IMR-90 (cell line): Measurements from ENCODE around the gene ADH1A. TPM values are rescaled to one million over a fixed set of nuclear protein-coding genes. Genes with fewer than 3 reads are reported as not detected.

ENCODE experiments used
- ATAC-seq: fragments of 200-7000 bp; cut with Tn5 transposase; 2 replicates; pipeline ENCODE4 v1.9.1; 2020; ENCODE audit warnings: low read depth, mild to moderate bottlenecking, moderate library complexity
- BruUV-seq: library from RNA; stranded (reverse); fragments of 400-500 nt; replicated peaks from 2 replicates; lab custom pipeline; 2021; lab: Mats Ljungman, UMichigan
- CTCF ChIA-PET: fragments of 300-600 bp; formaldehyde crosslinking; extraction: SDS; loops from one replicate; lab custom pipeline; 2021; ENCODE audit warnings: antibody characterized with exemption; lab: Yijun Ruan, JAX
- POLR2A ChIA-PET: fragments of 300-600 bp; sonication (Branson Sonifier 250); formaldehyde crosslinking; loops from one replicate; lab custom pipeline; 2022; ENCODE audit warnings: antibody characterized with exemption; ENCODE audit not compliant: unreplicated experiment; lab: Charles Lee
- DNase-seq: peaks from one replicate; pipeline ENCODE4 v3.0.0; 2013
- H2AFZ ChIP-seq: replicated peaks from 2 replicates; pipeline ENCODE3; 2013; ENCODE audit warnings: low read length, mild to moderate bottlenecking; ENCODE audit not compliant: poor library complexity
- H2AK5ac ChIP-seq: 2 replicates; pipeline ENCODE4 v1.6.1; 2013; ENCODE audit warnings: low read depth, low read length, inconsistent platforms
- H2AK9ac ChIP-seq: replicated peaks from 2 replicates; pipeline ENCODE3; 2013; ENCODE audit warnings: mild to moderate bottlenecking, low read depth, low read length, moderate library complexity; ENCODE audit not compliant: poor library complexity
- H2BK120ac ChIP-seq: 2 replicates; pipeline ENCODE4 v1.6.1; 2013; ENCODE audit warnings: low read depth, low read length, inconsistent platforms
- H2BK15ac ChIP-seq: 3 replicates; pipeline ENCODE4 v1.6.1; 2013; ENCODE audit warnings: low read depth, low read length, inconsistent platforms
- H2BK20ac ChIP-seq: 2 replicates; pipeline ENCODE4 v1.6.1; 2013; ENCODE audit warnings: low read depth, mild to moderate bottlenecking, inconsistent platforms, low read length, moderate library complexity
- H2BK5ac ChIP-seq: 2 replicates; pipeline ENCODE4 v1.6.1; 2013; ENCODE audit warnings: mild to moderate bottlenecking, low read depth, low read length, inconsistent platforms; ENCODE audit not compliant: poor library complexity, severe bottlenecking
- H3K14ac ChIP-seq: replicated peaks from 2 replicates; pipeline ENCODE4 v1.6.1; 2013; ENCODE audit warnings: low read depth, low read length, inconsistent platforms
- H3K18ac ChIP-seq: 2 replicates; pipeline ENCODE4 v1.6.1; 2013; ENCODE audit warnings: low read depth, low read length, control low read depth
- H3K23ac ChIP-seq: 2 replicates; pipeline ENCODE4 v1.6.1; 2013; ENCODE audit warnings: low read depth, low read length, inconsistent platforms
- H3K27ac ChIP-seq: 2 replicates; pipeline ENCODE4 v1.5.1; 2013; ENCODE audit warnings: mild to moderate bottlenecking, control low read depth, low read length; ENCODE audit not compliant: insufficient read depth
- H3K27me3 ChIP-seq: 2 replicates; pipeline ENCODE4 v1.6.1; 2013; ENCODE audit warnings: low read length; ENCODE audit not compliant: control insufficient read depth, insufficient read depth
- H3K36me3 ChIP-seq: 2 replicates; pipeline ENCODE4 v1.6.1; 2013; ENCODE audit warnings: low read length, mixed read lengths; ENCODE audit not compliant: control insufficient read depth, insufficient read depth
- H3K4ac ChIP-seq: 2 replicates; pipeline ENCODE4 v1.6.1; 2013; ENCODE audit warnings: low read depth, low read length, inconsistent platforms
- H3K4me1 ChIP-seq: 2 replicates; pipeline ENCODE4 v1.6.1; 2013; ENCODE audit warnings: low read length, mixed read lengths; ENCODE audit not compliant: control insufficient read depth, insufficient read depth
- H3K4me2 ChIP-seq: 2 replicates; pipeline ENCODE4 v1.6.1; 2013; ENCODE audit warnings: low read depth, mild to moderate bottlenecking, control low read depth, low read length, moderate library complexity
- H3K4me3 ChIP-seq: 2 replicates; pipeline ENCODE4 v1.5.1; 2013; ENCODE audit warnings: low read depth, mild to moderate bottlenecking, control low read depth, low read length, moderate library complexity; ENCODE audit not compliant: insufficient read depth
- H3K56ac ChIP-seq: 2 replicates; pipeline ENCODE4 v1.6.1; 2013; ENCODE audit warnings: low read length, inconsistent platforms; ENCODE audit not compliant: insufficient read depth; ENCODE audit errors: extremely low read depth
- H3K79me1 ChIP-seq, 2 experiments: 2 replicates each; pipeline ENCODE4 v1.6.1; 2013; ENCODE audit warnings: low read length in 2 of 2, inconsistent platforms in 1 of 2, low read depth in 1 of 2
- H3K9ac ChIP-seq: 2 replicates; pipeline ENCODE4 v1.6.1; 2013; ENCODE audit warnings: low read depth, low read length, control low read depth
- H3K9me1 ChIP-seq: 2 replicates; pipeline ENCODE4 v1.6.1; 2013; ENCODE audit warnings: low read length, inconsistent platforms; ENCODE audit not compliant: insufficient read depth
- H3K9me3 ChIP-seq: 2 replicates; pipeline ENCODE4 v1.6.1; 2013; ENCODE audit warnings: low read length; ENCODE audit not compliant: control insufficient read depth, insufficient read depth
- H4K20me1 ChIP-seq: 2 replicates; pipeline ENCODE4 v1.6.1; 2013; ENCODE audit warnings: low read length, inconsistent platforms; ENCODE audit not compliant: insufficient read depth
- H4K5ac ChIP-seq: 2 replicates; pipeline ENCODE4 v1.6.1; 2013; ENCODE audit warnings: mild to moderate bottlenecking, low read depth, low read length, control low read depth
- H4K8ac ChIP-seq, 2 experiments: 2 replicates each; pipeline ENCODE4 v1.6.1; 2013; ENCODE audit warnings: low read depth in 2 of 2, low read length in 2 of 2, control low read depth in 1 of 2, inconsistent platforms in 1 of 2
- H4K91ac ChIP-seq: 2 replicates; pipeline ENCODE4 v1.6.1; 2013; ENCODE audit warnings: low read depth, low read length, inconsistent platforms; ENCODE audit not compliant: insufficient read depth
- BHLHE40 ChIP-seq: fragments of 150-350 bp; IDR thresholded peaks from 2 replicates; pipeline ENCODE4 v1.6.1; 2016; ENCODE audit warnings: mild to moderate bottlenecking, low read depth, low read length
- CEBPB ChIP-seq: IDR thresholded peaks from 2 replicates; pipeline ENCODE4 v1.6.1; 2012; ENCODE audit warnings: low read depth, low read length, improper control_type of control experiment
- CHD1 ChIP-seq: IDR thresholded peaks from 2 replicates; pipeline ENCODE4 v1.6.1; 2012; ENCODE audit warnings: low read depth, low read length, improper control_type of control experiment
- ELK1 ChIP-seq: fragments of 150-350 bp; IDR thresholded peaks from 2 replicates; pipeline ENCODE4 v1.6.1; 2016; ENCODE audit warnings: low read depth, mild to moderate bottlenecking, low read length, moderate library complexity, borderline replicate concordance
- MAZ ChIP-seq: IDR thresholded peaks from 2 replicates; pipeline ENCODE4 v1.6.1; 2012; ENCODE audit warnings: low read depth, mild to moderate bottlenecking, low read length, improper control_type of control experiment, moderate library complexity, borderline replicate concordance
- MXI1 ChIP-seq: IDR thresholded peaks from 2 replicates; pipeline ENCODE4 v1.6.1; 2012; ENCODE audit warnings: low read depth, mild to moderate bottlenecking, low read length, moderate library complexity, borderline replicate concordance
- RAD21 ChIP-seq: IDR thresholded peaks from 2 replicates; pipeline ENCODE4 v1.6.1; 2012; ENCODE audit warnings: low read length, improper control_type of control experiment
- RCOR1 ChIP-seq: IDR thresholded peaks from 2 replicates; pipeline ENCODE4 v1.6.1; 2012; ENCODE audit warnings: mild to moderate bottlenecking, low read length, improper control_type of control experiment; ENCODE audit not compliant: insufficient replicate concordance
- SMC3 ChIP-seq: fragments of 150-350 bp; IDR thresholded peaks from 2 replicates; pipeline ENCODE4 v1.6.1; 2016; ENCODE audit warnings: low read depth, mild to moderate bottlenecking, antibody characterized with exemption, low read length, moderate library complexity
- USF2 ChIP-seq: fragments of 150-350 bp; IDR thresholded peaks from 2 replicates; pipeline ENCODE4 v1.6.1; 2017; ENCODE audit warnings: mild to moderate bottlenecking, antibody characterized with exemption, low read length, low read depth
- WGBS, 2 experiments: methylation state at CpG; one replicate each; pipeline versions ENCODE4 v1.1.5 to v1.1.7; 2013; ENCODE audit warnings: missing lambda C conversion rate in 2 of 2; ENCODE audit not compliant: insufficient read length in 1 of 2; ENCODE audit errors: extremely low coverage in 2 of 2; 5-methylcytosine and 5-hydroxymethylcytosine counted together
- dilution Hi-C: fragments of 300-500 bp; cut with HindIII; formaldehyde crosslinking; loops from one replicate; pipeline ENCODE4 v1.14.3; 2018; ENCODE audit warnings: low sequenced_read_pairs; ENCODE audit not compliant: unreplicated experiment
- in situ Hi-C: fragments of 300-500 bp; cut with MboI; formaldehyde crosslinking; loops from 3 replicates; pipeline ENCODE4 v1.14.3; 2019; ENCODE audit warnings: low sequenced_read_pairs, inconsistent platforms, mixed read lengths
- intact Hi-C: fragments of 100-400 bp; cut with micrococcal nuclease; formaldehyde crosslinking; loops from 2 replicates; pipeline ENCODE4 v1.10.0; 2022
- polyA plus RNA-seq, 3 experiments: library from polyadenylated mRNA; depleted of rRNA; stranded (reverse); fragments of >200 nt; gene quantifications; 2 replicates each; pipeline ENCODE4 v1.2.3, GENCODE V29; 2012; ENCODE audit warnings: low replicate concordance in 1 of 3
- total RNA-seq: library from RNA; depleted of rRNA; stranded (reverse); fragments of >200 nt; gene quantifications from 2 replicates; pipeline ENCODE4 v1.2.3, GENCODE V29; 2012

The ADH1A gene
- total and polyA plus RNA-seq, 2 of the 4 experiments (the other 2 are of a cell fraction), result not detected

GRCh38 chr4:99339172-99339571 lies 48.4 kb upstream of the ADH1A start:
- no peak overlapping the region for H2BK120ac ChIP-seq
- H2AFZ ChIP-seq, result no peak overlapping the region
- no peaks in the 10 kb centered on the region for H3K79me1 ChIP-seq
- ATAC-seq, result no peak
- DNase-seq, result no peak
- no peak overlapping the region for H3K4me3 ChIP-seq
- 100% methylated on average over 2 of the region's 3 CpGs; no CpG with 5 or more reads in 1 of the 2 experiments for WGBS, 2 experiments
- ChIA-PET POLR2A (no interaction called here), CTCF (no interaction called here)
- H4K8ac ChIP-seq, result no peak overlapping the region
- H3K18ac ChIP-seq, result no peak overlapping the region
- no peak overlapping the region for H3K27ac ChIP-seq
- H4K5ac ChIP-seq, result no peak overlapping the region
- H3K36me3 ChIP-seq, result no peaks in the 10 kb centered on the region
- in situ Hi-C loops (no loop called here), dilution Hi-C loops (no loop called here), intact Hi-C loops (no loop called here)
- H2BK5ac ChIP-seq, result no peak overlapping the region
- no peak overlapping the region for H3K14ac ChIP-seq
- no TSS peak for BruUV-seq
- H4K20me1 ChIP-seq, result no peaks in the 10 kb centered on the region
- H3K23ac ChIP-seq, result no peak overlapping the region
- H2BK15ac ChIP-seq, result no peak overlapping the region
- no peak overlapping the region for H2BK20ac ChIP-seq
- no peak overlapping the region for H3K9ac ChIP-seq
- no peak overlapping the region for H3K4ac ChIP-seq
- no peak overlapping the region for H4K91ac ChIP-seq
- no peaks in the 10 kb centered on the region; the same call in 1 of the 2 replicates for H3K27me3 ChIP-seq
- no peaks in the 10 kb centered on the region for H3K9me1 ChIP-seq
- TF ChIP-seq CEBPB, result no peak
- no peak for TF ChIP-seq ELK1
- TF ChIP-seq RCOR1, result no peak
- TF ChIP-seq SMC3, result no peak
- no peak for TF ChIP-seq MAZ
- TF ChIP-seq BHLHE40, result no peak
- TF ChIP-seq MXI1, result no peak
- no peak for TF ChIP-seq USF2
- no peak for TF ChIP-seq RAD21
- TF ChIP-seq CHD1, result no peak
- no peaks in the 10 kb centered on the region for H3K4me1 ChIP-seq
- H3K4me2 ChIP-seq, result no peak overlapping the region
- H3K56ac ChIP-seq, result no peak overlapping the region
- H2AK5ac ChIP-seq, result no peak overlapping the region
- H3K9me3 ChIP-seq, result no peaks in the 10 kb centered on the region
- H2AK9ac ChIP-seq, result no peak overlapping the region
